K562 (cell line): ENCODE data around the gene HOXB4. TPM values are rescaled to one million over a fixed set of nuclear protein-coding genes. Genes with fewer than 3 reads are reported as not detected.

Experiments used
- ATAC-seq: fragments of 200-7000 bp; cut with Tn5 transposase; 3 replicates; pipeline ENCODE4 v1.9.1; 2020; ENCODE audit warnings: moderate library complexity
- BruUV-seq: library from RNA; stranded (reverse); fragments of 400-500 nt; replicated peaks from 2 replicates; lab custom pipeline; 2021; lab: Mats Ljungman, UMichigan
- CTCF ChIA-PET: fragments of 300-600 bp; formaldehyde crosslinking; extraction: SDS; loops from one replicate; lab custom pipeline; 2021; ENCODE audit warnings: low intra/inter-chr PET ratio; lab: Yijun Ruan, JAX
- POLR2A ChIA-PET: fragments of 300-600, 350-650 bp; sonication (Branson Sonifier 250); formaldehyde crosslinking; extraction: SDS; loops from one replicate; lab custom pipeline; 2021; ENCODE audit warnings: antibody characterized with exemption, inconsistent platforms; lab: Yijun Ruan, JAX
- DNase-seq, 4 experiments: peaks; one replicate each; pipeline versions ENCODE4 v3.0.0 to v3.0.0-alpha.2; 2011 to 2018; ENCODE audit warnings: low spot score in 3 of 4, mixed read lengths in 3 of 4; ENCODE audit errors: extremely low read depth in 1 of 4
- FAIRE-seq: peaks from 2 replicates; lab custom pipeline; 2011; peaks lifted over from hg19 to GRCh38; lab: Jason Lieb, UNC
- H2AFZ ChIP-seq: 2 replicates; pipeline ENCODE4 v1.6.0; 2011; ENCODE audit warnings: low read depth, low read length, control low read depth, inconsistent platforms
- H3K27ac ChIP-seq: fragments of 200-600 bp; 3 replicates; pipeline ENCODE4 v1.8.0; 2011; ENCODE audit warnings: low read depth, mild to moderate bottlenecking, control low read depth, inconsistent platforms, low read length, moderate library complexity, mixed read lengths; ENCODE audit errors: extremely low read depth
- H3K27me3 ChIP-seq, 2 experiments: fragments of 300-600 bp in 1 of 2; 2 replicates in 1 of 2; 3 replicates in 1 of 2; pipeline versions ENCODE4 v1.6.0 to v1.8.0; 2011; ENCODE audit warnings: inconsistent platforms in 2 of 2, low read length in 2 of 2, mild to moderate bottlenecking in 1 of 2, mixed read lengths in 1 of 2, moderate library complexity in 1 of 2; ENCODE audit not compliant: control insufficient read depth in 2 of 2, insufficient read depth in 2 of 2
- H3K36me3 ChIP-seq: fragments of 300-600 bp; 3 replicates; pipeline ENCODE4 v1.8.0; 2011; ENCODE audit warnings: mild to moderate bottlenecking, low read length, inconsistent platforms; ENCODE audit not compliant: control insufficient read depth, insufficient read depth
- H3K4me1 ChIP-seq, 2 experiments: fragments of 200-600 bp in 1 of 2; replicated peaks in 1 of 2; 2 replicates in 1 of 2; 3 replicates in 1 of 2; pipeline versions ENCODE4 v1.5.1 to v1.8.0; 2011; ENCODE audit warnings: inconsistent platforms in 2 of 2, low read length in 2 of 2, mild to moderate bottlenecking in 1 of 2, mixed read lengths in 1 of 2, moderate library complexity in 1 of 2; ENCODE audit not compliant: control insufficient read depth in 2 of 2, insufficient read depth in 2 of 2
- H3K4me2 ChIP-seq: 2 replicates; pipeline ENCODE4 v1.6.1; 2011; ENCODE audit warnings: low read length, control low read depth, inconsistent platforms, mixed read lengths; ENCODE audit not compliant: insufficient read depth
- H3K4me3 ChIP-seq: fragments of 200-600 bp; sonication (generic), shearing (Covaris generic); 2 replicates; pipeline ENCODE4 v1.5.1; 2016; ENCODE audit warnings: control low read depth, inconsistent platforms
- H3K79me2 ChIP-seq: fragments of 200-600 bp; 3 replicates; pipeline ENCODE4 v1.8.0; 2011; ENCODE audit warnings: low read length, inconsistent platforms; ENCODE audit not compliant: control insufficient read depth, insufficient read depth
- H3K9ac ChIP-seq, 2 experiments: 2 replicates each; pipeline versions ENCODE4 v1.6.0 to v1.6.1; 2011; ENCODE audit warnings: low read depth in 2 of 2, low read length in 2 of 2, control low read depth in 1 of 2, inconsistent platforms in 1 of 2, mild to moderate bottlenecking in 1 of 2, mixed read lengths in 1 of 2; ENCODE audit not compliant: insufficient read depth in 1 of 2
- H3K9me1 ChIP-seq: one replicate; pipeline ENCODE4 v1.6.0; 2011; ENCODE audit warnings: inconsistent platforms, mild to moderate bottlenecking, low read length, moderate library complexity; ENCODE audit not compliant: control insufficient read depth, insufficient read depth
- H3K9me3 ChIP-seq: replicated peaks from 2 replicates; pipeline ENCODE4 v1.5.1; 2011; ENCODE audit warnings: low read depth, low read length, inconsistent platforms; ENCODE audit not compliant: control insufficient read depth, insufficient read depth
- H4K20me1 ChIP-seq: replicated peaks from 2 replicates; pipeline ENCODE4 v1.6.1; 2011; ENCODE audit warnings: low read length, inconsistent platforms, mixed read lengths; ENCODE audit not compliant: control insufficient read depth, insufficient read depth
- BRF1 ChIP-seq: IDR thresholded peaks from 3 replicates; pipeline ENCODE4 v1.6.1; 2011; ENCODE audit warnings: borderline replicate concordance, mild to moderate bottlenecking; ENCODE audit not compliant: insufficient read length; ENCODE audit errors: extremely low read depth
- EGR1 ChIP-seq: fragments of 450-650 bp; conservative IDR thresholded peaks from 2 replicates; pipeline ENCODE4 v1.6.1; 2017; ENCODE audit warnings: mild to moderate bottlenecking
- LEF1 ChIP-seq: fragments of 450-650 bp; IDR thresholded peaks from 2 replicates; pipeline ENCODE4 v1.6.1; 2016; ENCODE audit warnings: mild to moderate bottlenecking
- MEIS2 ChIP-seq: fragments of 450-650 bp; IDR thresholded peaks from 2 replicates; pipeline ENCODE4 v1.6.1; 2014; ENCODE audit warnings: mild to moderate bottlenecking; ENCODE audit not compliant: partially characterized antibody
- NR3C1 ChIP-seq: sonication (generic); formaldehyde crosslinking; IDR thresholded peaks from 2 replicates; pipeline ENCODE4 v1.8.1; 2022; ENCODE audit warnings: missing genetic modification reagents
- PRDM10 ChIP-seq: fragments of 450-650 bp; IDR thresholded peaks from 2 replicates; pipeline ENCODE4 v1.6.1; 2018; ENCODE audit not compliant: partially characterized antibody
- STAG1 ChIP-seq: sonication (generic); formaldehyde crosslinking; IDR thresholded peaks from 2 replicates; pipeline ENCODE4 v1.5.0; 2020; ENCODE audit warnings: missing genetic modification reagents, borderline replicate concordance
- TRIM28 ChIP-seq: fragments of 450-650 bp; IDR thresholded peaks from 2 replicates; pipeline ENCODE4 v1.6.1; 2017
- ZFPM2 ChIP-seq: fragments of 250-450 bp; sonication (Bioruptor Pico); IDR thresholded peaks from 2 replicates; pipeline ENCODE4 v1.5.1; 2022; ENCODE audit warnings: mild to moderate bottlenecking
- ZNF165 ChIP-seq: fragments of 250-450 bp; sonication (Bioruptor Pico); IDR thresholded peaks from 2 replicates; pipeline ENCODE4 v1.4.0; 2020; ENCODE audit warnings: borderline replicate concordance
- ZNF239 ChIP-seq: fragments of 250-450 bp; sonication (Bioruptor Pico); IDR thresholded peaks from 2 replicates; pipeline ENCODE4 v1.4.0; 2020; ENCODE audit warnings: mild to moderate bottlenecking
- WGBS: fragments of 100-300 bp; shearing (Covaris generic); methylation state at CpG from one replicate; pipeline ENCODE4 v1.1.6; 2016; ENCODE audit warnings: low coverage, mixed read lengths; ENCODE audit not compliant: insufficient coverage; ENCODE audit errors: missing lambda C conversion rate; 5-methylcytosine and 5-hydroxymethylcytosine counted together
- in situ Hi-C: fragments of 300-500 bp; cut with MboI; formaldehyde crosslinking; loops from 4 replicates; pipeline ENCODE4 v1.15.0; 2018; ENCODE audit warnings: inconsistent platforms, mixed read lengths
- intact Hi-C: fragments of 100-400 bp; cut with micrococcal nuclease; formaldehyde crosslinking; loops from 2 replicates; pipeline ENCODE4 v1.14.2; 2022
- polyA plus RNA-seq, 8 experiments: library from polyadenylated mRNA; depleted of rRNA in 4 of 8; stranded (reverse) in 5 of 8; unstranded in 3 of 8; fragments of >200 nt; fragmentation: Nextera tagmentation in 2 of 8; fragmentation: Illumina TruSeq in 1 of 8; extraction: Ambion mirVana in 2 of 8; extraction: Trizol in 1 of 8; gene quantifications; 2 replicates each; pipeline versions ENCODE4 v1.2.1 to v1.2.3, GENCODE V29; 2011 to 2014; ENCODE audit warnings: inconsistent platforms in 1 of 8, missing spikeins in 1 of 8
- total RNA-seq, 7 experiments: library from RNA; depleted of rRNA in 6 of 7; stranded (reverse); fragments of >200 nt in 6 of 7; fragmentation: Illumina TruSeq in 2 of 7; extraction: Trizol in 2 of 7; gene quantifications; 2 replicates each; pipeline versions ENCODE4 v1.2.1 to v1.2.3, GENCODE V29; 2011 to 2021; ENCODE audit warnings: low replicate concordance in 1 of 7
- TF ChIP-seq, protein P1 (sequence below): sonication (generic); formaldehyde crosslinking; IDR thresholded peaks from 2 replicates; pipeline ENCODE4 v1.8.1; 2023; ENCODE audit warnings: mild to moderate bottlenecking, missing genetic modification reagents
- TF ChIP-seq, protein P2 (sequence below): fragments of 150-350 bp; conservative IDR thresholded peaks from 2 replicates; pipeline ENCODE4 v1.6.1; 2014; ENCODE audit warnings: low read length

HOXB4 gene
- total and polyA plus RNA-seq, 9 of the 15 experiments (the other 6 are each of a cell fraction or from before 2014, with no cell fraction given): 1.6 to 34.9 (median 14.9) TPM

DNA sequence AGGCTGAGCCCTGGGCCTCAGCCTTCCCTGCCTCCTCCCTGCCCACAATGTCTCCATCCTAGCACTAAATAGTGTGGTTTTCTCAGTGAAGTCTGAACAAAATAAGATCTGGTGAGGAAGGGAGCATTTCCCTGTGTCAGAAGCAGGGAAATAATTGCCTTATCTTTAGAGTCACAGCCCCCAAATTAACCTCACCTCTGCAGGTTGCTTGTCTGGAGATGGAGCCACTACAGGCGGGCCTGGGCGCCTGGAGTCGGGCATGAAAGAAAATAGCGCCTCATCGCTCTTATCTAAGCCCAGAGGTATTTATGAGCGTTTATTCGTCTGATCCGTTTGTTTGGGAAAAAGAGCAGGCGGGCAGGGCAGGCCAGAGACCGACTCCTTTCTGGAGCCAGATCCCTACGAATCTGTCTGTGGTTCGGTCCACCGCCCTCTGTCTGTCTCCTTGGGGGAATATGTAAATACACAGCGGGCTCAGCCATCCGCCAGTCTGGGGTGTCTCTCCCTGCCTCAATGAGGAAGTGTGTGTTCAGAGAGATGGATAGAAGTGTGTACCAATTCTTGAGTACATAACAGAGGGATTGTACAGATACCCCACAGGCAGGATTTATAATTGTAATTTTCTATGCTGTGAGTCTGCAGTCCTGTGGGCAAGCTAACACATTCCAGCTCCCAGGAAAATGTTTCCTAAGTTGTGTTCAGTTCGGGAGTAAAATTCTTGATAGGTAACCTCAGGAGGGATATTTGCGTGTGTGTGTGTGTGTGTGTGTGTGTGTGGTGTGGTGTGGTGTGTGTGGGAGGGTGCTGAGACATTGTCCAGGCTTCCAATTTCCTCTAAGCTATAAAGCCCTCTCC is 22.3 kb upstream of the HOXB4 start:
- H3K4me1 ChIP-seq: peaks cover 31 to 56% of the 10 kb centered on the region in 2 experiments; a peak in 4 of 5 replicates
- POLR2A ChIA-PET: interaction anchor here (0.7 to 1.2 kb wide), 3 partner anchors 10 to 55 kb away, joined by 3 to 4 read pairs (median 4); partner anchors contain the start of gene HOXB3
- H3K36me3 ChIP-seq: no peaks in the 10 kb centered on the region; the same call in 2 of the 3 replicates
- intact Hi-C loops: no loop called here
- ATAC-seq: no peak
- H3K9me1 ChIP-seq: no peaks in the 10 kb centered on the region
- in situ Hi-C loops: no loop called here
- H3K27ac ChIP-seq: no peak overlapping the region
- H2AFZ ChIP-seq: no peak overlapping the region
- no TSS peak for BruUV-seq
- no peak for DNase-seq
- no peaks in the 10 kb centered on the region for H3K9me3 ChIP-seq
- WGBS: 58% methylated on average over 17 of the region's 17 CpGs
- no peak overlapping the region for H3K4me3 ChIP-seq
- FAIRE-seq: no peak
- H4K20me1 ChIP-seq: no peaks in the 10 kb centered on the region; the same call in 1 of the 2 replicates
- peak overlapping the region in 1 of 2 experiments; percentile 11; a peak in 1 of 4 replicates for H3K9ac ChIP-seq
- CTCF ChIA-PET: interaction anchor here (1.0 kb wide), 1 partner anchor 17 kb away, joined by 3 read pairs; no protein-coding TSS in a partner anchor
- H3K4me2 ChIP-seq: no peak overlapping the region
- H3K27me3 ChIP-seq: no peaks in the 10 kb centered on the region
- peaks cover 62% of the 10 kb centered on the region for H3K79me2 ChIP-seq
- TF ChIP-seq NR3C1 (CRISPR knock-in tag) (no peak), EGR1 (0 out of 2 replicates have a peak, but pooled peaks have one; percentile 27), STAG1 (CRISPR knock-in tag) (no peak), PRDM10 (peak; percentile 57), ZFPM2 (CRISPR knock-in tag) (no peak), MEIS2 (no peak), BRF1 (no peak), ZNF239 (CRISPR knock-in tag) (no peak), ZNF165 (no peak), TRIM28 (no peak), LEF1 (no peak)
- TF ChIP-seq, protein P1, sequence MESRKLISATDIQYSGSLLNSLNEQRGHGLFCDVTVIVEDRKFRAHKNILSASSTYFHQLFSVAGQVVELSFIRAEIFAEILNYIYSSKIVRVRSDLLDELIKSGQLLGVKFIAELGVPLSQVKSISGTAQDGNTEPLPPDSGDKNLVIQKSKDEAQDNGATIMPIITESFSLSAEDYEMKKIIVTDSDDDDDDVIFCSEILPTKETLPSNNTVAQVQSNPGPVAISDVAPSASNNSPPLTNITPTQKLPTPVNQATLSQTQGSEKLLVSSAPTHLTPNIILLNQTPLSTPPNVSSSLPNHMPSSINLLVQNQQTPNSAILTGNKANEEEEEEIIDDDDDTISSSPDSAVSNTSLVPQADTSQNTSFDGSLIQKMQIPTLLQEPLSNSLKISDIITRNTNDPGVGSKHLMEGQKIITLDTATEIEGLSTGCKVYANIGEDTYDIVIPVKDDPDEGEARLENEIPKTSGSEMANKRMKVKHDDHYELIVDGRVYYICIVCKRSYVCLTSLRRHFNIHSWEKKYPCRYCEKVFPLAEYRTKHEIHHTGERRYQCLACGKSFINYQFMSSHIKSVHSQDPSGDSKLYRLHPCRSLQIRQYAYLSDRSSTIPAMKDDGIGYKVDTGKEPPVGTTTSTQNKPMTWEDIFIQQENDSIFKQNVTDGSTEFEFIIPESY (CRISPR knock-in tag): peak; percentile 84
- TF ChIP-seq, protein P2, sequence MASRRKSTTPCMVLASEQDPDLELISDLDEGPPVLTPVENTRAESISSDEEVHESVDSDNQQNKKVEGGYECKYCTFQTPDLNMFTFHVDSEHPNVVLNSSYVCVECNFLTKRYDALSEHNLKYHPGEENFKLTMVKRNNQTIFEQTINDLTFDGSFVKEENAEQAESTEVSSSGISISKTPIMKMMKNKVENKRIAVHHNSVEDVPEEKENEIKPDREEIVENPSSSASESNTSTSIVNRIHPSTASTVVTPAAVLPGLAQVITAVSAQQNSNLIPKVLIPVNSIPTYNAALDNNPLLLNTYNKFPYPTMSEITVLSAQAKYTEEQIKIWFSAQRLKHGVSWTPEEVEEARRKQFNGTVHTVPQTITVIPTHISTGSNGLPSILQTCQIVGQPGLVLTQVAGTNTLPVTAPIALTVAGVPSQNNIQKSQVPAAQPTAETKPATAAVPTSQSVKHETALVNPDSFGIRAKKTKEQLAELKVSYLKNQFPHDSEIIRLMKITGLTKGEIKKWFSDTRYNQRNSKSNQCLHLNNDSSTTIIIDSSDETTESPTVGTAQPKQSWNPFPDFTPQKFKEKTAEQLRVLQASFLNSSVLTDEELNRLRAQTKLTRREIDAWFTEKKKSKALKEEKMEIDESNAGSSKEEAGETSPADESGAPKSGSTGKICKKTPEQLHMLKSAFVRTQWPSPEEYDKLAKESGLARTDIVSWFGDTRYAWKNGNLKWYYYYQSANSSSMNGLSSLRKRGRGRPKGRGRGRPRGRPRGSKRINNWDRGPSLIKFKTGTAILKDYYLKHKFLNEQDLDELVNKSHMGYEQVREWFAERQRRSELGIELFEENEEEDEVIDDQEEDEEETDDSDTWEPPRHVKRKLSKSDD: no peak
